NCI-H2107 treated with DMSO at 0.1 percent for 48 hours (cell line): ENCODE measurements around the gene APLNR.

Experiments
- DNase-seq: peaks from one replicate; lab custom pipeline; 2025; ENCODE audit not compliant: unreplicated experiment; lab: John Stamatoyannopoulos, UW

The APLNR gene

DNA sequence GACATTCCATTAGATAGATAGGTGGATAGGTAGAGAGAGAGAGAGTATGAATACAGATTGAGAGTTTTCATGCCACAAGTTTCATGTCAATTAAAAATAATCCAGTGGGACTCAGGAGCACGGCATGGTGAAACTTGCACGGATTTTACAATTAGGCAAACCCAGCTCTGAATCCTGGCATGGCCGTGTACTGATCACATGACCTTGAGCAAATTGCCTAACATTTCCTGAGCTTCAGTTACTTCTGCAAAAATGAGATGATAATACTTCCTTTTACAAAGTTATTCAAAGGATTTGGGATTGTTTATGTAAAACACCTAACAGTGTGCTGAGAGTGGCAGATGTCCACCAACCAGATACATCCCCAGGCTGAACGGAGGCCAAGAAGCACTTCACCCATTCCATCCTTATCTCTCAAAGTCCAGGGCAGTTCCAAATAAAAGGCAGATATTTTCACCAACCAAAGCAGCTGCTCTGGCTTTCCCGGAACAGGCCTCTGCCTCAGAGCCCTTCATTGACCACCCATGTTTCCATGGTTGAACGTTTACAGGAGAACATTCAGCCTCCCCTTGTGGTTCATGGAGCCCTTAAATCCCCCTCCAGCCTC is 17.9 kb downstream of the APLNR start:
- no peak for DNase-seq

DNA sequence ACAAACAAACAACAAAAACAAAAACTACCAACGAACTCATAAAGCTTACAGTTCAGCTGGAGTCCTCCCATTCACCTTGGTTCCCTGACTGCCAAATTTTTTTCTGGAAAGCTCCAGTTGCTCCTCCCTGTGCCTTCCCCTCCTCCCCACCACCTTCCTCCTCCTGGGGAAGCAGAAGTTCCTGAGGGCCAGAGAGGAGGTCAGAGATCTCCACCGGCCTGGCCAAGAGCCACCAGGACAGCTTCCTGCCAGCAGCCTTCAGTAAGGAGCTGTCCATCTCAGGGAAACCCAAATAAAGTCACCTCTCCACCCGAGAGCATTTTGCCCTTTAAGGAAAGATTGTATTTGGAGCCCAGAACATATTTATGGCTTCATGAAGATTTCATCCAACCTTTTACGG is 20.0 kb downstream of the APLNR start:
- DNase-seq = no peak

DNA sequence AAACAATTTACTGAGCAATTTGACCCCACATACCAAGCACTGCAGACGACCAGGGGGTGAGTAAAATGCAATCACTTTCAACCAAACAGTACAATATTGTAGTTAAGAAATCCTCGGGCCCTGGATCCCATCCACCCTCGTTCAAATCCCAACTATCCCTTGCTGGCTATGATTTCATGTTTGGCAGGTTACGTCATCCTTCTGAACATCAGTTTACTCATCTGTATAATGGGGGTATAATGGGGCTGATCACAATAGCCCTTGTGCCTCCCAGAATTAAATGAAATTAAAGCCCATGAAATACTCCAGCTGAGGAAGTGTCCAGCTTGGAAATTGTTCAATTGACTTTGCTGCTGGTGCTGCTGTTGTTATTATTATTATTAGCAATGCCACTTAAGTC is 20.6 kb downstream of the APLNR start:
- no peak for DNase-seq

DNA sequence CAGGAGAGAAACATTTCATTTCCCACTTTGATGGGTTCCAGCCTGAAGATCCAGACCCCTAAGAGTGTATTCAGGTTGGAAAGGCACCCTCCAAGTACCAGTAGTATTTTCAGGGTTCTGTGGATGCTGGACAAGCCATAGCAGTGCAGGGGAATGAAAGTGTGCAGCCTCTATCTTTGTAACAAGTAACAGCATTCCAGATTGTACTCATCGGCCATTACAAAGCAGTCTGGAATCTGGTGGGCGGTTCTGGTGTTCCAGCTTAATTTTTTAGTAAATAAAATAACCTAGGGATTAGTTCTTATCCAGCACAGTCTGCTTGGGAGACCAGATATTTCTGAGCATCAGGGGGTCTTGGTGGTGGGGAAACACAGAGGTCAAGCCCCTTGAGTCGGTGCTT is 22.6 kb downstream of the APLNR start:
- DNase-seq = no peak

DNA sequence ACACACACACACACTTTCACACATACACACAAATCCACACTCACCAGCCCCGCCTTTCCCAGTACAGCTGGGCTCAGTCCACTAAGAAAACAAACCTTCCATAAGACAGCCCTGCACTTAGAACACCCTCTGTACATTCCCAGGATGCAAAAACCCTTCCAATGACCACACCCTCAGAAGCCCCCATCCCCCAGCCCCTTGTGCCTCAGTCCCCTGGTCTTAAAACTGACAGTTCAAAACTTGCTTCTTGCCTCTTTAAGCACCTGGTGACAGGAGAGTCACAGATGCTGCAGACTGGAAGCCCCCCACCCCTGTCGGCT is 23.0 kb downstream of the APLNR start:
- no peak for DNase-seq

DNA sequence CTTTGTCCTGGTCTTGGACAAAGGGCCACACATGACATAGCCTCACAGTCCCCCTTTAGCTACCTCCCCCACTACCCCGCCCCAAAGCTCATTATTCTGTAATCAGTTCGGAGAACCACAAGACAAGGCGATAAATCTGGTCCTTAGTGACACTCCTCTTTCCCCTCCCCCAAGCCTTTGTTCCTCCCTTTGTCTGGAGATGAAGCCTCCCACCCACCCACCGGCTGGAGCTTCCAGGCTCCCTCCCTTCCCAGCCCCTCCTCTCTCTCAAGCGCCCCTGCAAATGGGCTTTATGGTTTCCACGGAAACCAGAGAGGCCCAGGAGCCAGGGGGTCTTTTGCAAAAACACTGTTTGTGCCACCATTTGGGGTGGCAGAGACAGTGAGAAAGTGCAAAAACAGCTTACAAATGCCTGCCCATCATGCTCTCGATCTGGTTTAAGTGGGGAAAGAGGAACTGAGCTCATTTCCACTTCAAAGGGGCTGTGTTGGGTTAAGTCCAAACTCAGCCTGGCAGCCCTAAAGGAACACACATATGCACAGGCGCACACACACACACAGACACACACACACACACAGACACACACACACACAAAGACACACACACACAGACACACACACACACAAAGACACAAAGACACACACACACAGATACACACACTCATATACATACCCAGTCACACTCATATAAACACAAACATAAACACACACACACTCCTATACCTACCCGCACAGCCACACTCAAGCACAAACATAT is 23.5 kb downstream of the APLNR start:
- no peak for DNase-seq

DNA sequence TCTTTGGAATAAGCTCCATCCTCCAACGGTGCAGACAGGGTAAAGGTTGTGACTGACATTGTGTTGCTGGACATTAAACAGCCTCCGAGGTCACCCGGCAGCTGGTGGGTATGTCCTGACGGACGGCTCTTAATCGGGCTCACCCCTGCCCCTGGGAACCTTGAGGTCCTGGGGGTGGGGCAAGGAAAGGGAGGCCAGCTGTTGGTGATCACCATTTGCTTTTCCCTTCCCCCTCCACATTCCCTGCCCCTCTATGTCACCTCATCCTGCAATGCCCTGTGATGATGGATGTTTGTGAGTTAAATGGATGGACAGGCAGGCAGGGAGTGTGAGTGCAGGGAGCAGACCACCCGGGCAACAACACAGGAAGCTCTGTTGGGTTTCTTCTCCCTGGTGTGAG is 26.3 kb downstream of the APLNR start:
- no peak for DNase-seq

DNA sequence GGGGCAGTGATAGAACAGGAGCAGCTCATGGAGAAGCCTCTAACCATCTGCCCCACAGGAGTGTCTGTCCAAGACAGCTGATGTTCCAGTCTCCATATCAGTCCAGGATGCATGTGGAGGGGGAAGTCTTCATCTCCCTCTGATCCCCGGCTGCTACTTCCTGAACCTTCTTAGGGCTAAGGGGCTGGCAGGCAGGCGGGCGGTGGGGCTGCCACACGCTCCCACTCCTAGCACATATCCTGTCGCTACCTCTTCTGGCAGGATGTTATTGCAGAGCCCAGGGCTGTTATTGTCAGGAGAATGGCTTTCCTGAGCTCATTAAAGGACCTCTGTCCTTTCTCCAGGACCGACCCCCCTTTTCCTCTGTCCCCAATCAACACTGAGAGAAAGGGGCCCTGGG is 29.9 kb downstream of the APLNR start:
- no peak for DNase-seq

DNA sequence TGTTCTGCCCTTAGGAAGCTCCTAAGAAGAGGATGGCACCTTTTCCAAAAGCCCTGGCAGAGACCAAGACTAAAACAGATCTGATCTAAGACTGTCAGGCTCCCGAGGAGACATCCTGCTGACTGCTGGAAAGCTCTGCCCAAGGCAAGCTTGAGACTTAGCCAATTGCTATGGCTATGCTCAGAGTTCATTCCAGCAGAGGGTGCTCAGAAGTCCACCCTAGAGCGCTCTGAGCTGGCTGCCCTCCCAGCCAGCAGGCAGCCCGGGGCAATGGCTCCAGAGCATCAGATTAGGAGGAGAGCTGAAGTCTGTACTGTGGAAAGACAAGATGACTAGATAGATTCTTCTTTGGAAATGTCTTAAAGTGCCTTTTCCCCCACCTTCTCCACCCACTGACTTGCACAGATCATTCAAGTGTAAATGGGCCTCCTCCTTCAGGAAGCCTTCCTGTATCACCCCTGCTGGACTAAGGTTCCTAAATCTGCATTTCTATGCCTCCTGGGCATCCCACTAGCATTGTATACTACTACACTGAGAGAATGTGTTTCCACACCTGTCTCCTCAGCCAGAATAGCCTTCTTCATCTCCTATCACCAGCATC is 31.9 kb downstream of the APLNR start:
- DNase-seq = no peak

DNA sequence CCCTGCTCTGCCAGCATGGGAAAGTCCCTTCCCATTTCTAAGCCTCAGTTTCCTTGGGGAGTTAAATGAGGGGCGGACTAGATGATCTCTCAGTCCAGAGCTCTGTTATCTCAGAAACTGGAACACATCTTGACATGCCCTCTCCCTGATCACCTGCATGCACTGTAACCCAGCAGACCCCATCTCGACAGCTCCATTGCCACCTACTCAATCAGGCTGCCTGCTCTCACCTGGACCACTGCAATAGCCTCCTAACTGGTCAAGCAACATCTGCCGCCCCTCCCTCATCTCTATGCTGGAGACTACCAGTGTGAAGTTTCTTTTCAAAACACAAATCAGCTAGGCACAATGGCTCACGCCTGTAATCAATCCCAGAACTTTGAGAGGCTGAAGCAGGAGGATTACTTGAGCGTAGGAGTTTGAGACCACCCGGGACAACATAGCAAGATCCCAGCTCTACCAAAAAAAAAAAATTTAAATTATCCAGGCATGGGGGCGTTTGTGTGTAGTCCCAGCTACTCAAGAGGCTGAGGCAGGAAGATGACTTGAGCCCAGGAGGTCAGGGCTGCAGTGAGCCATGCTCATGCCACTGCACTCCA is 33.1 kb downstream of the APLNR start:
- DNase-seq = no peak

DNA sequence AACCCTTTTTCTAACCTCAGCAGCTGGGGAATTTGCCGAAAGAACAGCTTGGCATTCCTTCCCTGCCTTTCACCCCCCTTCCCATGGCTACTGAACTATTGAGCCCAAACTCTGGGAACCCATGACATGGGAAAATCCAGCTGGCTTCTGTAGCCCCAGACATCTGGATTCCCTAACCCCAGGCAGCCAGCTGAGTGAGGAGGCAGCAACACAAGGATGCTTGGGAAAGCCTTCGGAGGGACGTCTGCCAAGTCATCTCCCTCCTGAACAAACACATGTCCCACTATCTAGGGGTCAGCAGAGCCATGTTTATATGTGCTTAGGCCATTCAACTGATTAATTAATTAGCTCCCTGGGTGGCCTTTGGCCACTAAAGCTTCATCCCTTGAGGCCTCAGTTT is 33.7 kb downstream of the APLNR start:
- no peak for DNase-seq

DNA sequence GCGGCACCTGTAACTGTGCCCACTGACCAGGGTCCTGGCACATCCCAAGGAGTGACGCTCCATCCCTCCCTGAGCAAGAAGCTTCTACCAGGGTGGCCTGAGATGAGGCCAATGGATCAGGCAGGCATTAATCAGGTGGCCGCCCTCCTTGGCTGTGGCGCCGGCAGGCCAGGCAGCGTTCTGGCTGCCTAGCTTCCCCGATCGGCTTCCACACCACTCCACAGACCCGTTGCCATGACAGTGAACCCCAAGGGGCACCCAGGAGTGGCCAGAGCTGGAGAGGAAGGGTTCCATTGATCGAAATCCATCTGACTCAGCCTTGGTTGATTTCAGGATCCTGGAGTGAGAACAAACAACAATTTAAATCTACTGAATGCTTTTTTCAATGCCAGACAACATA is 34.8 kb downstream of the APLNR start:
- no peak for DNase-seq

DNA sequence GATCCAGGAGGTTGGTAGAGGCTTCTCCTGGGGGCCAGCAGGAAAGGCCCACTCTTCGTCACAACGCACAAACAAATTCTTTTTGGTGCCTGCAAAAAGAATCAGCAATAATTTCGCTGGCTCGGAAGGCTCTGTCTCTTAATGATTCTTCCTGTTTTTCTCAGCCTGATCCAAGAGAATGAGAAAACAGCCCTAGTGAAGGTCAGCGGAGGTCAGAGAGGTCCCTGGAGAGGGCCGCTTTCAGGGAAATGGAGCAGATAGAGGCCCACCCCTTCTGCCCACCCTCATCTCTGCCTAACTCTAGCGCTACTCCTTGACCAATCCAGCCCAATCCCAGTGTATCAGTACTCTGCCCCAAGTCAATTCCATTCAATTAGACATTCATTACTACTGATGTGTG is 36.1 kb downstream of the APLNR start:
- DNase-seq = no peak

DNA sequence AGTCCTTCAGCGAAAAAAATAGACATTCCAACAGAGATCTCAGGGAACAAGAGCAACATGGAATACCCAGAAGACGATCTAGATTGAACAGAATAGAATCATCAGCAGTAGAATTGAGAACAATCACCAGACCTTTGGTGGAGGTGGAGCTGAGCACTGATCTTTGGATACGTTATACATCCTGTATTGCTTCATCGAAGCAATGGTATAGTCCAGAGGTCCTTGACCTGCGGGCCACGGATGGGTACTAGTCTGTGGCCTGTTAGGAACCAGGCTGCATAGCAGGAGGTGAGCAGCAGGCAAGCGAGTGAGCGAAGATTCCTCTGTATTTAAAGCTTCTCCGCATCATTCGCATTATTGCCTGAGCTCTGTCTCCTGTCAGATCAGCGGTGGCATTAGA is 37.7 kb downstream of the APLNR start:
- no peak for DNase-seq

DNA sequence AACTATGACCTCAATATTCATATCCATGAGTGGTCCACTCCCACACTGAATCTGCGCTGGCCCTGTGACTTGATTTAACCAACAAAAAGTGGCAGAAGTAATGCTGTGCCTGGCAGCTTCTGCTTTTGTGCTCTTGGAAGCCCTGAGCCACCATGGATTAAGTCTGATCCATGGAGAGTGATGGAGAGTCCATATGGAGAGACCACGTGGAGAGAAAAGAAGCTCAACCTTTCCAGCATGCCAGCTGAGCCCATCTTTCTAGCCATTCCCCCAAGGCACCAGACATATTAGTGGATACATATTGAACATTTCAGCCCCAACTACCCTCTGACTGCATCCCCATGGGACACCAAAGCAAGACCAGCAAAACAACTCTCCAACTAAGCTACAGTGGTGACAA is 39.3 kb downstream of the APLNR start:
- DNase-seq = no peak

DNA sequence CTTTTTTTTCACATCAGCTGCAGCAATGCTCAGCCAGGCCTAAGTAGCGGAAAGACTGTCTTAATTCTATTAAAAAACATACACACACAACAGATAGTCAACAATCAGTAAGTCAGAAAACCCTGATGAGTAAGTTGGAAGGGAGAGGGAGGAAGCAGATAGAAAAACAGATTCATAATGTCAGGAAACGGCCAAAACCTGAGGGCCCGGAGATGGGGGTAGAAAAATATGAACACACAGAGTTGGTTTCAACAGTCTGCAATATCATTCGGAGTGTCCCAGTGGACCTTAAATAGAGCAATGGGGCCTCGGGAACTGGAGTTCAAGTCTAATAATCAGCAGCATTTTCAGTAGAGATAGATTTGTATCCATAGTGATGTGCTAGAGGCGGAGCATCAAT is 40.5 kb downstream of the APLNR start:
- no peak for DNase-seq

DNA sequence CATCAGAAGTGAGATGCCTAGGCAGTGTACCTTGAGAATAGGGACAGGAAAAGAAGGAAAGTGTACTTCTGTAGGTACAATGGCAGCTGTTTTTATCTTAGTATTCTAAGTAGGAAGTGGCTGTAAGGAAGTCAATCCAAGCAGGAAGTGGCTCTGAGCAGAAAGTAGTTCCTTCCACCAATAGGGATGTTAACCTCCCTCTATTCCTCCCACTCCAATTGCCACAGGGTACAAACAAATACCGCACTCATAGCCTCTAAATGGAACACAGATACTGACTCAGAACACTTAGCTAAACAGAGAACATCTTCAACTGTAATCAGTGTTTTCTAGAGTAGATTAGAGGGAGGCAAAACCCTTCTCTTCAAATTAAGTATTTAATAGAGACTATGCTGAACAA is 44.7 kb downstream of the APLNR start:
- no peak for DNase-seq

DNA sequence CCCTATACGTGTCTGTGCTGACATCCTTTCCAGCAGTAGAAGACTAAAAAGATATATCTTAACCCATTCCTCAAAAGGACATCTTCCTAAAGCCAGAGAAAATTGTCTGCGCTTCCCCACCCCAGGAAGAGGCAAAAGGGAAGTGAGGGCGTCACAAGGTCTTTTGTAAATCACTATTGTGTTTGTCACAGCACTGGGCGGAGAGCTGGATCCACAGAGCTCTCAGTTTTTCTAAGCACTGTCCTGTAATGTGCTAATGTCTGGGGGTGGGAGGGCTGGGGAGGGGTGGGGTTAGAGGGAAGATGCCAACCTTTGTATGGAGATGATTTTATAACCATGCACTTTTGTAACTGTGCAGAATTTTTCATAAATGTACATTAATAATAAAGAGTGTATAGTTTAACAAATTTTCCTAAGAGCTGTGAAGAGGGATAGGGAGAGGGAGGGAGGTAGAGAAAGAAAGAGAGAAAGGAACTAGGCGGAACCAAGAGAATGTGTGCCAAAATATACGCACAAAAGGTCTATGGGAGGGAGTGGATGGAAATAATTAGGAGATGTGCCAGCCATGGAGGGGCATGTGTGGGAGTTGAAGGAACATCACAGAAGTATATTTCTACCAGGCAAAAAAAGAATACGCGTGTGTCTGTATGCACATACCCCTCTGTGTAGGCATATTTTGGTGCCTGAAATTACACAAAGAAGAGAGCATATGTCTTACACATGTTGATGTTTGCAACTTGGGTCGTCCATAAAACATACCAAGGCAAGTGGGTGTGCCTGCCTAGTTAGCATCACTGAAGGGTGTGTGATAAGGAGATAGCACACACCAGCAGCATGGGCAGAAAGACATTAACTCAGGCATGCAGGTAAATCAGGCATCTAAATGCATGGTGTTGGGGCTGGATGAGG is 45.5 kb downstream of the APLNR start:
- DNase-seq = no peak

DNA sequence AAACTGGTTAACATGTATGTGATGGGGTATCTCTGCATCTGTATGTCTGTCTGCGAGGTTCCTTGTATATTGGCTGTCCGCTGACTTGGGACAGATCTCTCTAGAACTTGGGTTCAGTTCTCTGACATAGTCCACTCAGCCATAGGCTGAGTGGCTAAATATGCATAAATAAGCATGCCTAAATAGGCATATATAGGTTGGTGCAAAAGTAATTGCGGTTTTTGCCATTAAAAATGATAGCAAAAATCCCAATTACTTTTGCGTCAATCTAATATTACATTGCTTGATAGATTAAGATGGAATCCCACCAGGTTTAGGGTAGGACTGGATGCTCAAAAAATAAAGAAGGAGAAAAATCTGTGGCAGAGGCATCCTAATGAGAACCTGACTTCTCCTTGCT is 46.5 kb downstream of the APLNR start:
- DNase-seq = no peak
